ENCODE measurements around the gene NR6A1. TPM values are rescaled to one million over a fixed set of nuclear protein-coding genes. Genes with fewer than 3 reads are reported as not detected.

The NR6A1 gene
- total and polyA plus RNA-seq, 2 of the 13 experiments (the other 11 are each of a cell fraction or from before 2014, with no cell fraction given), result 28.1 to 31.5 TPM

DNA sequence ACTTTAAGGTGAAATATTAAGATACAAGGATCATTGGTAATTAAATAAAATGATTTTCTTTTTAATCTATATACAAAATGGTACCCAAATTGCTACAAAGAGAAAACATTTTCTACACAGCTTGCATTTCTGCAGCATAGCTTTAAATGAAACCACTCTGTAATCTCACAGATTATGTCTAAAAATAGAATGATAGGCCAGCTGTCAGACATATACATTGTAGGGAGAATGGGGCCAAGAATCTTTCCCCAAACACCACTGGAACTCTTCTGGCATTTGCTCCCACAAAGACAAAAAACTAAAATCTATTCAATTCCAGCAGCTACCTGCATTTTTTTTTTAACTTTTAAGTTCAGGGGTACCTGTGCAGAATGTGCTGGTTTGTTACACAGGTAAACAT, 139.8 kb downstream of the NR6A1 start (continued):
- TF ChIP-seq, protein P1, sequence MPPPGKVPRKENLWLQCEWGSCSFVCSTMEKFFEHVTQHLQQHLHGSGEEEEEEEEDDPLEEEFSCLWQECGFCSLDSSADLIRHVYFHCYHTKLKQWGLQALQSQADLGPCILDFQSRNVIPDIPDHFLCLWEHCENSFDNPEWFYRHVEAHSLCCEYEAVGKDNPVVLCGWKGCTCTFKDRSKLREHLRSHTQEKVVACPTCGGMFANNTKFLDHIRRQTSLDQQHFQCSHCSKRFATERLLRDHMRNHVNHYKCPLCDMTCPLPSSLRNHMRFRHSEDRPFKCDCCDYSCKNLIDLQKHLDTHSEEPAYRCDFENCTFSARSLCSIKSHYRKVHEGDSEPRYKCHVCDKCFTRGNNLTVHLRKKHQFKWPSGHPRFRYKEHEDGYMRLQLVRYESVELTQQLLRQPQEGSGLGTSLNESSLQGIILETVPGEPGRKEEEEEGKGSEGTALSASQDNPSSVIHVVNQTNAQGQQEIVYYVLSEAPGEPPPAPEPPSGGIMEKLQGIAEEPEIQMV (CRISPR knock-in tag; IDR thresholded peaks at IDR 0.05; ENCODE audit: low read depth), result no peak

DNA sequence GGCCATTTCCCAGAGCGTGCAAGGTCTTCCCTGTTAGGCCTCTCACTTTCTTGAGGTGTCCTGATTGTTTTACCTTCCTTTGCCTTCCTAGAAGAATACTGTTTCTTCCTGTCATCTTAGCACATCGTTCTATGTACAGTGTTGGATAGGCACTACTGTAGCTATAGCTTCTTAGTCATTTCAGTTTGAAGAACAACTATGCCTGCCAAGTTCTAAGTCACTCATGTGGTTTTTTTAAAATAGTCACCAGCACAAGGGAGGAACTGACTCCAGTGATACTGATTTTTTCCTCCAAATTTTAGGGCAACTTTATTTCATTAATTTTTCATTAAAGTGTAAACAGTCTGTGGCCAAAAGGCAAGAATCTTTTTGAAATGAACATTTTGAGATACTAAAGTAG, 141.5 kb downstream of the NR6A1 start:
- no peaks in the 10 kb centered on the region for H4K20me1 ChIP-seq (ENCODE audit: insufficient read depth, low read length)
- H3K27me3 ChIP-seq (ENCODE audit: control insufficient read depth in 1 of 2, insufficient read depth in 2 of 2, low read length in 2 of 2), result no peaks in the 10 kb centered on the region
- H3K9ac ChIP-seq (ENCODE audit: insufficient read depth, low read depth, low read length), result no peak overlapping the region
- H3K4me3 ChIP-seq (replicated peaks in 1 of 3; ENCODE audit: insufficient read depth in 1 of 3, low read depth in 2 of 3, low read length in 3 of 3), result no peak overlapping the region
- no peak overlapping the region for H2AFZ ChIP-seq (ENCODE audit: low read length)
- ATAC-seq, result no peak
- intact Hi-C loops (cut with micrococcal nuclease; ENCODE audit: unreplicated experiment) (no loop called here), in situ Hi-C loops (cut with HindIII; ENCODE audit: extremely low pct_ligation_motif_present, low pct_unique_long_range_greater_than_20kb) (no loop called here)
- CTCF ChIA-PET (ENCODE audit: low intra/inter-chr PET ratio, low total read pairs), result no interaction called here
- no peak for FAIRE-seq
- POLR2A ChIA-PET, result no interaction called here
- no TSS peak for BruUV-seq (replicated peaks)
- no peaks in the 10 kb centered on the region for H3K4me1 ChIP-seq (ENCODE audit: insufficient read depth, low read length)
- no peak for DNase-seq (ENCODE audit: low spot score)
- no peaks in the 10 kb centered on the region for H3K36me3 ChIP-seq (replicated peaks in 1 of 2; ENCODE audit: control insufficient read depth in 1 of 2, insufficient read depth in 2 of 2, low read length in 2 of 2)
- 99% methylated on average over 2 of the region's 2 CpGs for WGBS (ENCODE audit: low lambda C conversion rate)
- no peaks in the 10 kb centered on the region for H3K9me3 ChIP-seq (ENCODE audit: low read length)
- no peaks in the 10 kb centered on the region for H3K79me2 ChIP-seq (ENCODE audit: insufficient read depth, low read length)
- H3K27ac ChIP-seq (ENCODE audit: extremely low read length, insufficient read depth, low read length), result no peak overlapping the region
- H3K4me2 ChIP-seq (ENCODE audit: low read depth, low read length), result no peak overlapping the region
- TF ChIP-seq ZNF567 (CRISPR knock-in tag; IDR thresholded peaks at IDR 0.05; ENCODE audit: borderline replicate concordance) (no peak), RBM39 (IDR thresholded peaks at IDR 0.05; ENCODE audit: low read depth, low read length, poor library complexity, severe bottlenecking) (no peak), SKIL (CRISPR knock-in tag; IDR thresholded peaks at IDR 0.05; ENCODE audit: borderline replicate concordance) (no peak), KMT2A (CRISPR knock-in tag; IDR thresholded peaks at IDR 0.05) (no peak), SRSF4 (IDR thresholded peaks at IDR 0.05; ENCODE audit: low read depth, low read length, poor library complexity, severe bottlenecking) (no peak), ZNF12 (CRISPR knock-in tag; IDR thresholded peaks at IDR 0.05) (no peak), ZNF260 (CRISPR knock-in tag; IDR thresholded peaks at IDR 0.05; ENCODE audit: borderline replicate concordance, low read depth) (no peak), HNRNPH1 (optimal IDR thresholded peaks at IDR 0.05; ENCODE audit: low read depth, low read length) (no peak), KAT7 (CRISPR knock-in tag; IDR thresholded peaks at IDR 0.05; ENCODE audit: borderline replicate concordance) (no peak), FOSL1 (CRISPR knock-in tag; IDR thresholded peaks at IDR 0.05; ENCODE audit: borderline replicate concordance) (no peak), YEATS2 (CRISPR knock-in tag; IDR thresholded peaks at IDR 0.05; ENCODE audit: borderline replicate concordance) (no peak)
